A549 (cell line): Measurements from ENCODE around the gene STAM. TPM values are rescaled to one million over a fixed set of nuclear protein-coding genes. Genes with fewer than 3 reads are reported as not detected.

Experiments used
- ATAC-seq, 2 experiments: fragments of 200-7000 bp in 1 of 2; fragments of >200 bp in 1 of 2; cut with Nextera tagmentation in 1 of 2; cut with Tn5 transposase in 1 of 2; 3 replicates each; pipeline versions ENCODE4 v1.8.0 to v1.9.1; 2018 to 2020; ENCODE audit warnings: mild to moderate bottlenecking in 1 of 2, moderate library complexity in 1 of 2
- CTCF ChIA-PET: fragments of 300-600 bp; sonication (Branson Sonifier 250); formaldehyde crosslinking; extraction: SDS; loops from one replicate; lab custom pipeline; 2021; ENCODE audit warnings: antibody characterized with exemption, inconsistent platforms; lab: Yijun Ruan, JAX
- POLR2A ChIA-PET: fragments of 350-600 bp; formaldehyde crosslinking; extraction: SDS; loops from one replicate; lab custom pipeline; 2021; ENCODE audit warnings: antibody characterized with exemption, inconsistent platforms; lab: Yijun Ruan, JAX
- DNase-seq, 2 experiments: peaks; one replicate each; pipeline versions ENCODE4 v3.0.0 to v3.0.0-alpha.2; 2011 to 2016; ENCODE audit warnings: low read depth in 1 of 2, low spot score in 1 of 2
- FAIRE-seq: peaks from 2 replicates; lab custom pipeline; 2011; peaks lifted over from hg19 to GRCh38; lab: Jason Lieb, UNC
- H3K27ac ChIP-seq, 2 experiments: fragments of >200 bp; sonication (Bioruptor Twin); formaldehyde crosslinking; 3 replicates each; pipeline ENCODE4 v1.5.1; 2016 to 2017
- H3K4me1 ChIP-seq: fragments of >200 bp; sonication (Bioruptor Twin); formaldehyde crosslinking; 3 replicates; pipeline ENCODE4 v1.6.1; 2016
- H3K4me2 ChIP-seq: fragments of >200 bp; sonication (Bioruptor Twin); formaldehyde crosslinking; 3 replicates; pipeline ENCODE4 v1.6.1; 2016
- H3K4me3 ChIP-seq: fragments of >200 bp; sonication (Bioruptor Twin); formaldehyde crosslinking; 3 replicates; pipeline ENCODE4 v1.5.1; 2016
- H3K9me3 ChIP-seq: fragments of >200 bp; sonication (Bioruptor Twin); formaldehyde crosslinking; 3 replicates; pipeline ENCODE4 v1.6.1; 2016
- BCL3 ChIP-seq: fragments of >200 bp; sonication (Bioruptor Twin); formaldehyde crosslinking; IDR thresholded peaks from 3 replicates; pipeline ENCODE4 v1.6.1; 2016
- CBX8 ChIP-seq: fragments of 200-600 bp; sonication (generic); IDR thresholded peaks from 2 replicates; pipeline ENCODE4 v1.6.1; 2016
- CEBPB ChIP-seq, 2 experiments: fragments of >200 bp in 1 of 2; sonication (Bioruptor Twin) in 1 of 2; formaldehyde crosslinking in 1 of 2; IDR thresholded peaks; 2 replicates each; pipeline ENCODE4 v1.6.1; 2012 to 2016
- CHD4 ChIP-seq: fragments of 200-600 bp; sonication (generic); IDR thresholded peaks from 2 replicates; pipeline ENCODE4 v1.6.1; 2016; ENCODE audit warnings: antibody characterized with exemption, mild to moderate bottlenecking, borderline replicate concordance
- CTCF ChIP-seq: fragments of >200 bp; sonication (Bioruptor Twin); formaldehyde crosslinking; IDR thresholded peaks from 3 replicates; pipeline ENCODE4 v1.5.1; 2016
- EHF ChIP-seq: fragments of 250-450 bp; sonication (Bioruptor Pico); IDR thresholded peaks from 2 replicates; pipeline ENCODE4 v1.5.0; 2020; ENCODE audit warnings: mild to moderate bottlenecking
- ELK1 ChIP-seq: fragments of 150-350 bp; IDR thresholded peaks from 2 replicates; pipeline ENCODE4 v1.6.1; 2014; ENCODE audit warnings: low read depth, mild to moderate bottlenecking, low read length
- FOSL2 ChIP-seq, 2 experiments: fragments of 450-650 bp in 1 of 2; fragments of >200 bp in 1 of 2; sonication (Bioruptor Twin) in 1 of 2; formaldehyde crosslinking; IDR thresholded peaks; 2 replicates each; pipeline versions ENCODE4 v1.5.0 to v1.6.1; 2016 to 2020; ENCODE audit warnings: mild to moderate bottlenecking in 1 of 2, moderate library complexity in 1 of 2
- FOXS1 ChIP-seq: fragments of 250-450 bp; sonication (Bioruptor Pico); IDR thresholded peaks from 2 replicates; pipeline ENCODE4 v1.5.0; 2020; ENCODE audit warnings: mild to moderate bottlenecking, moderate library complexity
- GATA3 ChIP-seq: IDR thresholded peaks from 2 replicates; pipeline ENCODE4 v1.6.1; 2012; ENCODE audit warnings: borderline replicate concordance
- HDAC2 ChIP-seq: fragments of 200-600 bp; sonication (generic); IDR thresholded peaks from 2 replicates; pipeline ENCODE4 v1.6.1; 2016
- HOXA7 ChIP-seq: fragments of 250-450 bp; sonication (Bioruptor Pico); IDR thresholded peaks from 2 replicates; pipeline ENCODE4 v1.5.0; 2020; ENCODE audit warnings: mild to moderate bottlenecking, moderate library complexity
- HOXB13 ChIP-seq: fragments of 250-450 bp; sonication (Bioruptor Pico); IDR thresholded peaks from 2 replicates; pipeline ENCODE4 v1.5.0; 2020; ENCODE audit warnings: low read depth, mild to moderate bottlenecking, moderate library complexity
- HOXB5 ChIP-seq: fragments of 250-450 bp; sonication (Bioruptor Pico); IDR thresholded peaks from 2 replicates; pipeline ENCODE4 v1.5.0; 2020; ENCODE audit warnings: mild to moderate bottlenecking, moderate library complexity
- JUNB ChIP-seq: fragments of >200 bp; sonication (Bioruptor Twin); formaldehyde crosslinking; IDR thresholded peaks from 2 replicates; pipeline ENCODE4 v1.6.1; 2016
- MAX ChIP-seq: IDR thresholded peaks from 2 replicates; pipeline ENCODE4 v1.6.1; 2012
- NFE2L2 ChIP-seq: fragments of 150-350 bp; conservative IDR thresholded peaks from 2 replicates; pipeline ENCODE4 v1.6.1; 2014; ENCODE audit warnings: low read length
- NR3C1 ChIP-seq: fragments of >200 bp; sonication (Bioruptor Twin); formaldehyde crosslinking; IDR thresholded peaks from 3 replicates; pipeline ENCODE4 v1.6.1; 2017
- PHF8 ChIP-seq: fragments of 200-600 bp; sonication (generic); IDR thresholded peaks from 2 replicates; pipeline ENCODE4 v1.6.1; 2016; ENCODE audit warnings: low read depth, mild to moderate bottlenecking, antibody characterized with exemption, moderate library complexity, borderline replicate concordance
- POLR2AphosphoS2 ChIP-seq: conservative IDR thresholded peaks from 2 replicates; pipeline ENCODE4 v1.6.1; 2012; ENCODE audit warnings: low read length, improper control_type of control experiment, inconsistent platforms
- RAD21 ChIP-seq, 2 experiments: fragments of >200 bp in 1 of 2; sonication (Bioruptor Twin) in 1 of 2; formaldehyde crosslinking in 1 of 2; IDR thresholded peaks in 1 of 2; conservative IDR thresholded peaks in 1 of 2; 2 replicates in 1 of 2; 3 replicates in 1 of 2; pipeline ENCODE4 v1.6.1; 2012 to 2018; ENCODE audit warnings: inconsistent platforms in 1 of 2
- RCOR1 ChIP-seq: fragments of 150-350 bp; IDR thresholded peaks from 2 replicates; pipeline ENCODE4 v1.6.1; 2014; ENCODE audit warnings: antibody characterized with exemption, low read length, low read depth
- TFCP2L1 ChIP-seq: fragments of 250-450 bp; sonication (Bioruptor Pico); IDR thresholded peaks from 2 replicates; pipeline ENCODE4 v1.5.0; 2021; ENCODE audit warnings: mild to moderate bottlenecking
- TP53 ChIP-seq: fragments of 250-450 bp; sonication (Bioruptor Pico); IDR thresholded peaks from 2 replicates; pipeline ENCODE4 v1.5.0; 2021; ENCODE audit warnings: mild to moderate bottlenecking, moderate library complexity
- ZFP36 ChIP-seq: fragments of 450-650 bp; IDR thresholded peaks from 2 replicates; pipeline ENCODE4 v1.6.1; 2014; ENCODE audit warnings: borderline replicate concordance; ENCODE audit not compliant: partially characterized antibody
- ZNF302 ChIP-seq: fragments of 250-450 bp; sonication (Bioruptor Pico); IDR thresholded peaks from 2 replicates; pipeline ENCODE4 v1.9.0; 2021; ENCODE audit warnings: inconsistent platforms, mild to moderate bottlenecking, moderate library complexity
- WGBS: methylation state at CpG from one replicate; pipeline ENCODE4 v1.1.6; 2017; ENCODE audit errors: missing lambda C conversion rate; 5-methylcytosine and 5-hydroxymethylcytosine counted together
- polyA plus RNA-seq, 4 experiments: library from polyadenylated mRNA; depleted of rRNA in 3 of 4; stranded (reverse); fragments of >200 nt; fragmentation: RNase III in 1 of 4; extraction: RNeasy Plus Mini Kit Qiagen cat#74134 plus additional on column Dnase treatment in 1 of 4; gene quantifications; 2 replicates in 3 of 4; 3 replicates in 1 of 4; pipeline ENCODE4 v1.2.3, GENCODE V29; 2011 to 2017

The STAM gene
- polyA plus RNA-seq, 2 of the 4 experiments (the other 2 are of a cell fraction), result 24.4 to 51.7 TPM

GRCh38 chr10:17673471-17674061 lies 29.6 kb downstream of the STAM start:
- 4% methylated on average over 5 of the region's 5 CpGs for WGBS
- POLR2A ChIA-PET, result interaction anchor here (0.9 to 1.2 kb wide), 2 partner anchors 30 to 56 kb away, joined by 3 to 8 read pairs; partner anchors contain the start of genes HACD1 and STAM

GRCh38 chr10:17674566-17674965 lies 30.6 kb downstream of the STAM start:
- Histone ChIP-seq H3K4me3 (no peak overlapping the region), H3K27ac (peak overlapping the region; percentile 26 to 76; a peak in 4 of 6 replicates), H3K9me3 (no peaks in the 10 kb centered on the region), H3K4me2 (peak overlapping the region; percentile 79), H3K4me1 (peaks cover 39% of the 10 kb centered on the region)
- no peak for TF ChIP-seq POLR2AphosphoS2
- no peak for TF ChIP-seq HOXB5 (CRISPR knock-in tag)
- no peak for TF ChIP-seq HOXB13 (CRISPR knock-in tag)
- TF ChIP-seq RAD21 (conservative IDR thresholded peaks at IDR 0.05 in 1 of 2, IDR thresholded peaks at IDR 0.05 in 1 of 2), result no peak
- TF ChIP-seq TP53 (CRISPR knock-in tag), result no peak
- TF ChIP-seq ZNF302 (CRISPR knock-in tag), result no peak
- no peak for TF ChIP-seq FOXS1
- ATAC-seq, result no peak
- DNase-seq, result no peak
- ChIA-PET CTCF (interaction anchor here (0.8 to 2.0 kb wide), 2 partner anchors 12 to 67 kb away, joined by 3 to 5 read pairs; no protein-coding TSS in a partner anchor), POLR2A (no interaction called here)
- FAIRE-seq, result no peak

More at GRCh38 chr10:17673471-17674061, 29.6 kb downstream of the STAM start:
- CTCF ChIA-PET, result interaction anchor here (0.6 to 2.0 kb wide), 5 partner anchors 11 to 219 kb away, joined by 3 to 5 read pairs (median 3); partner anchors contain the start of genes HACD1 and ST8SIA6
- ATAC-seq, result peak; percentile 99
- Histone ChIP-seq H3K4me1 (peaks cover 46% of the 10 kb centered on the region), H3K4me2 (peak overlapping the region; percentile 79), H3K4me3 (peak overlapping the region; percentile 11; the same call in 1 of the 3 replicates)
- TF ChIP-seq HOXA7 (CRISPR knock-in tag) (no peak), MAX (peak; percentile 49), CEBPB (IDR thresholded peaks at IDR 0.05) (peak in 1 of 2 experiments; percentile 8; a peak in 1 of 4 replicates), FOSL2 (IDR thresholded peaks at IDR 0.05) (peak; percentile 50; the same call in 1 of the 2 replicates), FOSL2 (CRISPR knock-in tag; IDR thresholded peaks at IDR 0.05) (peak; percentile 50), JUNB (peak; percentile 47; the same call in 1 of the 2 replicates), CHD4 (no peak), GATA3 (peak; percentile 80; the same call in 1 of the 2 replicates), ZFP36 (no peak)
- TF ChIP-seq, all 56 proteins: peak for 5
- H3K27ac ChIP-seq, result peak overlapping the region; percentile 39 to 76; a peak in 5 of 6 replicates
- peak; percentile 66 to 72 for DNase-seq
- FAIRE-seq, result peak; percentile 94
- no peaks in the 10 kb centered on the region for H3K9me3 ChIP-seq

GRCh38 chr10:17675638-17676037 lies 31.7 kb downstream of the STAM start:
- Histone ChIP-seq H3K4me1 (peaks cover 39% of the 10 kb centered on the region), H3K4me2 (no peak overlapping the region), H3K9me3 (no peaks in the 10 kb centered on the region), H3K4me3 (no peak overlapping the region), H3K27ac (no peak overlapping the region)
- WGBS, result 82% methylated on average over 4 of the region's 4 CpGs
- no peak for FAIRE-seq
- ChIA-PET CTCF (no interaction called here), POLR2A (no interaction called here)
- ATAC-seq, result no peak
- DNase-seq, result no peak
- TF ChIP-seq TFCP2L1 (CRISPR knock-in tag), result no peak
- TF ChIP-seq CEBPB (IDR thresholded peaks at IDR 0.05), result no peak
- TF ChIP-seq ELK1, result no peak

- ATAC-seq (no peak), DNase-seq (no peak), FAIRE-seq (no peak)
- Histone ChIP-seq H3K9me3 (no peaks in the 10 kb centered on the region), H3K4me2 (no peak overlapping the region), H3K4me3 (no peak overlapping the region), H3K27ac (no peak overlapping the region), H3K4me1 (peaks cover 27% of the 10 kb centered on the region)
- 81% methylated on average over 1 of the region's 1 CpG for WGBS
- ChIA-PET POLR2A (no interaction called here), CTCF (interaction anchor here (0.6 to 1.4 kb wide), 2 partner anchors 18 to 60 kb away, joined by 3 to 7 read pairs; partner anchors contain the start of gene HACD1)
- TF ChIP-seq GATA3 (no peak), MAX (no peak), EHF (CRISPR knock-in tag) (no peak), NFE2L2 (no peak), BCL3 (no peak), RCOR1 (no peak), ZFP36 (no peak), HDAC2 (no peak), NR3C1 (no peak), CTCF (no peak), CBX8 (no peak), CEBPB (IDR thresholded peaks at IDR 0.05) (no peak), PHF8 (no peak)
Observed at GRCh38 chr10:17676919-17677318, 33.0 kb downstream of the STAM start.
